Keratinocyte (primary cell): ENCODE measurements around the gene KIAA1958.

Experiments used
- EZH2 ChIP-seq: IDR thresholded peaks from one replicate; pipeline ENCODE4 v1.6.1; 2012; ENCODE audit warnings: inconsistent platforms, mild to moderate bottlenecking, low read length, moderate library complexity
- TF ChIP-seq, protein P1 (sequence below), 3 experiments: IDR thresholded peaks in 1 of 3; conservative IDR thresholded peaks in 1 of 3; optimal IDR thresholded peaks in 1 of 3; 2 replicates in 2 of 3; 3 replicates in 1 of 3; pipeline versions ENCODE3 to v1.5.1; 2011; ENCODE audit warnings: low read length in 3 of 3, mild to moderate bottlenecking in 3 of 3, moderate library complexity in 2 of 3, control low read depth in 1 of 3, inconsistent platforms in 1 of 3; ENCODE audit not compliant: insufficient read depth in 2 of 3; ENCODE audit errors: extremely low read depth in 1 of 3

DNA sequence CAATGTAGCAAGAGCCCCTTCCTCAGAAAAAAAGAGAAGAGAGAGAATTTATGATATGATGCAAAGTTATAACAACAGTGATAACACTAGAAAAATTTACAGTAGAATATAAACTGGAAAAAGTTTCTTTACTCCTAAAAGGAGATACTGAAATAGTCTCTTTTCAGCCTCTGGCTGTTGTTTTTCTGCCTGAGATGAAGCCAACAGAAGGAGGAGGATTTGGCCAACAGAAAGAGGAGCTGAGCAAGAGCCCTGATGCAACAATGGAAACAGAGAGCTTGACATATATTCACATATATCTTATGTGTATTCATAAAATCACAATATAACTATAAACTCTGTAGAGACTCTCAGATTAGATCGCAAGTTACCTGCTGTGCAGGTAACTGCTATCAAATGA lies 122.2 kb downstream of the KIAA1958 start:
- TF ChIP-seq, protein P1, sequence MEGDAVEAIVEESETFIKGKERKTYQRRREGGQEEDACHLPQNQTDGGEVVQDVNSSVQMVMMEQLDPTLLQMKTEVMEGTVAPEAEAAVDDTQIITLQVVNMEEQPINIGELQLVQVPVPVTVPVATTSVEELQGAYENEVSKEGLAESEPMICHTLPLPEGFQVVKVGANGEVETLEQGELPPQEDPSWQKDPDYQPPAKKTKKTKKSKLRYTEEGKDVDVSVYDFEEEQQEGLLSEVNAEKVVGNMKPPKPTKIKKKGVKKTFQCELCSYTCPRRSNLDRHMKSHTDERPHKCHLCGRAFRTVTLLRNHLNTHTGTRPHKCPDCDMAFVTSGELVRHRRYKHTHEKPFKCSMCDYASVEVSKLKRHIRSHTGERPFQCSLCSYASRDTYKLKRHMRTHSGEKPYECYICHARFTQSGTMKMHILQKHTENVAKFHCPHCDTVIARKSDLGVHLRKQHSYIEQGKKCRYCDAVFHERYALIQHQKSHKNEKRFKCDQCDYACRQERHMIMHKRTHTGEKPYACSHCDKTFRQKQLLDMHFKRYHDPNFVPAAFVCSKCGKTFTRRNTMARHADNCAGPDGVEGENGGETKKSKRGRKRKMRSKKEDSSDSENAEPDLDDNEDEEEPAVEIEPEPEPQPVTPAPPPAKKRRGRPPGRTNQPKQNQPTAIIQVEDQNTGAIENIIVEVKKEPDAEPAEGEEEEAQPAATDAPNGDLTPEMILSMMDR (optimal IDR thresholded peaks at IDR 0.05 in 1 of 3, IDR thresholded peaks at IDR 0.05 in 1 of 3, conservative IDR thresholded peaks at IDR 0.05 in 1 of 3; ENCODE audit: extremely low read depth in 1 of 3, insufficient read depth in 2 of 3, low read length in 3 of 3): no peak
- TF ChIP-seq EZH2: no peak
